Ovary (tissue), 9 donors: ENCODE results near the gene MYT1. TPM values are rescaled to one million over a fixed set of nuclear protein-coding genes. Genes with fewer than 3 reads are reported as not detected.

Source experiments
- DNase-seq, 5 donors: peaks; one replicate each; pipeline ENCODE4 v3.0.0-alpha.2; 2019 to 2020
- H3K27ac ChIP-seq, 2 donors: fragments of 200-600 bp; one replicate each; pipeline versions ENCODE4 v1.5.1 to v1.8.0; 2019 to 2022
- H3K27me3 ChIP-seq: fragments of 200-600 bp; one replicate; pipeline ENCODE4 v1.8.0; 2022
- H3K36me3 ChIP-seq: fragments of 200-600 bp; sonication (generic); one replicate; pipeline ENCODE4 v1.5.1; 2019
- H3K4me1 ChIP-seq: one replicate; pipeline ENCODE4 v1.8.1; 2013; ENCODE audit warnings: mild to moderate bottlenecking, moderate library complexity; ENCODE audit not compliant: insufficient read depth
- H3K4me3 ChIP-seq: fragments of 200-600 bp; sonication (generic); one replicate; pipeline ENCODE4 v1.5.1; 2017
- H3K9me3 ChIP-seq, 2 donors: fragments of 200-600 bp in 1 of 2; sonication (generic) in 1 of 2; one replicate each; pipeline versions ENCODE4 v1.5.1 to v1.8.1; 2013 to 2019; ENCODE audit warnings: mild to moderate bottlenecking in 1 of 2, moderate library complexity in 1 of 2
- CTCF ChIP-seq, 3 donors: fragments of 450-650 bp in 2 of 3; fragments of 200-600 bp in 1 of 3; IDR thresholded peaks; one replicate each; pipeline versions ENCODE4 v1.5.1 to v1.8.0; 2016 to 2022; ENCODE audit warnings: antibody characterized with exemption in 3 of 3, mild to moderate bottlenecking in 1 of 3
- EP300 ChIP-seq: sonication (generic); formaldehyde crosslinking; IDR thresholded peaks from one replicate; pipeline ENCODE4 v1.6.1; 2017; ENCODE audit warnings: antibody characterized with exemption
- POLR2A ChIP-seq: fragments of 450-650 bp; IDR thresholded peaks from one replicate; pipeline ENCODE4 v1.6.1; 2017; ENCODE audit warnings: antibody characterized with exemption, mild to moderate bottlenecking, moderate library complexity
- WGBS, 3 donors: extraction: QIAGEN DNeasy Blood & Tissue Kit in 1 of 3; methylation state at CpG; one replicate each; pipeline versions ENCODE4 v1.1.5 to v1.1.7; 2013 to 2017; 5-methylcytosine and 5-hydroxymethylcytosine counted together
- intact Hi-C, 4 donors: fragments of 100-400 bp; cut with DNase I; formaldehyde crosslinking; loops; one replicate each; pipeline versions ENCODE4 v1.11.0 to v1.15.1; 2022 to 2023
- polyA plus RNA-seq, 2 donors: library from polyadenylated mRNA; stranded (reverse); fragments of 200-250 nt in 1 of 2; fragments of 350-450 nt in 1 of 2; fragmentation: Illumina TruSeq in 1 of 2; extraction: RNeasy Lipid Tissue Mini Kit (QIAGEN cat#74804) in 1 of 2; gene quantifications; one replicate each; pipeline ENCODE4 v1.2.3, GENCODE V29; 2013 to 2014
- total RNA-seq, 7 donors: library from RNA; depleted of rRNA in 2 of 7; stranded (reverse); fragments of >200 nt in 2 of 7; fragmentation: NEBNext Ultra II Directional in 3 of 7; extraction: Animal tissue kit (Norgen Biotek cat#: 25700) in 3 of 7; gene quantifications; one replicate each; pipeline versions ENCODE4 v1.1.0 to v1.2.4, GENCODE V29; 2016 to 2023
- donor health status: DM: no; HTN: no; CAD: no; lungs with moderate emphysema.
- donor health status: DM: no; HTN: no; CAD: no.
- donor health status: Bipolar disorder and iron deficiency.
- donor health status: DM: yes; HTN: yes; CAD: no.
- donor health status: DM: no; HTN: no; CAD: no.
- donor health status: DM: yes; HTN: yes; CAD: no.

MYT1 gene
- total and polyA plus RNA-seq, 9 donors: 0.05 to 0.25 (median 0.13) TPM; not detected in 1

- intact Hi-C loops: no loop called here
- H3K9me3 ChIP-seq: no peaks in the 10 kb centered on the region
- no peak overlapping the region for H3K4me3 ChIP-seq
- no peak for TF ChIP-seq CTCF (IDR thresholded peaks at IDR 0.05)
- TF ChIP-seq EP300: no peak
- TF ChIP-seq POLR2A: no peak
- H3K36me3 ChIP-seq: no peaks in the 10 kb centered on the region
- DNase-seq: no peak
- H3K4me1 ChIP-seq: no peaks in the 10 kb centered on the region
- 65 to 79% (median 74%) methylated on average over 9 to 10 of the region's 10 CpGs for WGBS, 3 donors
- H3K27ac ChIP-seq: no peak overlapping the region
- no peaks in the 10 kb centered on the region for H3K27me3 ChIP-seq
Measured at GRCh38 chr20:64277571-64278316, 113.5 kb downstream of the MYT1 start.

- Histone ChIP-seq H3K4me3 (no peak overlapping the region), H3K27me3 (no peaks in the 10 kb centered on the region), H3K36me3 (no peaks in the 10 kb centered on the region), H3K9me3 (no peaks in the 10 kb centered on the region), H3K4me1 (no peaks in the 10 kb centered on the region), H3K27ac (no peak overlapping the region)
- no peak for DNase-seq
- intact Hi-C loops: no loop called here
- 64 to 78% (median 72%) methylated on average over 4 of the region's 4 CpGs for WGBS, 3 donors
- no peak for TF ChIP-seq CTCF (IDR thresholded peaks at IDR 0.05)
- no peak for TF ChIP-seq EP300
- no peak for TF ChIP-seq POLR2A
Measured at GRCh38 chr20:64278317-64278681, 114.0 kb downstream of the MYT1 start.

GRCh38 chr20:64279826-64280459 lies 115.7 kb downstream of the MYT1 start:
- WGBS, 3 donors: 82 to 93% (median 88%) methylated on average over 7 of the region's 7 CpGs
- Histone ChIP-seq H3K27ac (no peak overlapping the region), H3K36me3 (no peaks in the 10 kb centered on the region), H3K27me3 (no peaks in the 10 kb centered on the region), H3K4me1 (no peaks in the 10 kb centered on the region), H3K9me3 (no peaks in the 10 kb centered on the region), H3K4me3 (no peak overlapping the region)
- no peak for DNase-seq
- intact Hi-C loops: no loop called here
- TF ChIP-seq POLR2A (no peak), EP300 (no peak), CTCF (IDR thresholded peaks at IDR 0.05) (no peak)

- Histone ChIP-seq H3K4me1 (no peaks in the 10 kb centered on the region), H3K4me3 (no peak overlapping the region), H3K27me3 (no peaks in the 10 kb centered on the region), H3K27ac (no peak overlapping the region), H3K36me3 (no peaks in the 10 kb centered on the region), H3K9me3 (no peaks in the 10 kb centered on the region)
- no peak for DNase-seq
- WGBS, 3 donors: 63 to 78% (median 73%) methylated on average over 3 of the region's 3 CpGs
- TF ChIP-seq CTCF (IDR thresholded peaks at IDR 0.05): no peak
- TF ChIP-seq POLR2A: no peak
- TF ChIP-seq EP300: no peak
- intact Hi-C loops: no loop called here
Measured at GRCh38 chr20:64280460-64280843, 116.2 kb downstream of the MYT1 start.
